ENCODE data around the gene ZBTB39. TPM values are rescaled to one million over a fixed set of nuclear protein-coding genes. Genes with fewer than 3 reads are reported as not detected.
"Not testable (repeated sequence)": the region's sequence is repeated elsewhere in the genome, so short reads cannot be mapped to it uniquely, and the experiment has no call there.

The ZBTB39 gene
- total and polyA plus RNA-seq, 2 experiments from 2014 or later = 1.8 to 6.4 TPM

GRCh38 chr12:56987551-56988053 lies 18.7 kb downstream of the ZBTB39 start:
- Histone ChIP-seq H3K4me3 (no peak overlapping the region), H3K4me1 (ENCODE audit: insufficient read depth) (peaks cover 4% of the 10 kb centered on the region), H3K27me3 (no peaks in the 10 kb centered on the region), H3K36me3 (replicated peaks; ENCODE audit: insufficient read depth, low read depth) (no peaks in the 10 kb centered on the region), H3K79me2 (no peaks in the 10 kb centered on the region), H3K27ac (no peak overlapping the region), H2AFZ (no peak overlapping the region), H3K4me2 (no peak overlapping the region), H4K20me1 (ENCODE audit: insufficient read depth, poor library complexity, severe bottlenecking) (no peaks in the 10 kb centered on the region), H3K9me3 (ENCODE audit: low read depth) (no peaks in the 10 kb centered on the region), H3K9me2 (replicated peaks; ENCODE audit: insufficient read depth) (no peaks in the 10 kb centered on the region)
- peak; percentile 90 for DNase-seq (ENCODE audit: low spot score)
- TF ChIP-seq EZH2 (IDR thresholded peaks at IDR 0.05; ENCODE audit: borderline replicate concordance) = no peak
- no peak for TF ChIP-seq EZH2phosphoT487 (IDR thresholded peaks at IDR 0.05; ENCODE audit: low read depth, severe bottlenecking, unreplicated experiment)
- TF ChIP-seq, protein P1, sequence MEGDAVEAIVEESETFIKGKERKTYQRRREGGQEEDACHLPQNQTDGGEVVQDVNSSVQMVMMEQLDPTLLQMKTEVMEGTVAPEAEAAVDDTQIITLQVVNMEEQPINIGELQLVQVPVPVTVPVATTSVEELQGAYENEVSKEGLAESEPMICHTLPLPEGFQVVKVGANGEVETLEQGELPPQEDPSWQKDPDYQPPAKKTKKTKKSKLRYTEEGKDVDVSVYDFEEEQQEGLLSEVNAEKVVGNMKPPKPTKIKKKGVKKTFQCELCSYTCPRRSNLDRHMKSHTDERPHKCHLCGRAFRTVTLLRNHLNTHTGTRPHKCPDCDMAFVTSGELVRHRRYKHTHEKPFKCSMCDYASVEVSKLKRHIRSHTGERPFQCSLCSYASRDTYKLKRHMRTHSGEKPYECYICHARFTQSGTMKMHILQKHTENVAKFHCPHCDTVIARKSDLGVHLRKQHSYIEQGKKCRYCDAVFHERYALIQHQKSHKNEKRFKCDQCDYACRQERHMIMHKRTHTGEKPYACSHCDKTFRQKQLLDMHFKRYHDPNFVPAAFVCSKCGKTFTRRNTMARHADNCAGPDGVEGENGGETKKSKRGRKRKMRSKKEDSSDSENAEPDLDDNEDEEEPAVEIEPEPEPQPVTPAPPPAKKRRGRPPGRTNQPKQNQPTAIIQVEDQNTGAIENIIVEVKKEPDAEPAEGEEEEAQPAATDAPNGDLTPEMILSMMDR (IDR thresholded peaks at IDR 0.05; ENCODE audit: poor library complexity) = peak; percentile 91
- WGBS (ENCODE audit: low lambda C conversion rate, missing lambda C conversion rate) = 29% methylated on average over 11 of the region's 11 CpGs

DNA sequence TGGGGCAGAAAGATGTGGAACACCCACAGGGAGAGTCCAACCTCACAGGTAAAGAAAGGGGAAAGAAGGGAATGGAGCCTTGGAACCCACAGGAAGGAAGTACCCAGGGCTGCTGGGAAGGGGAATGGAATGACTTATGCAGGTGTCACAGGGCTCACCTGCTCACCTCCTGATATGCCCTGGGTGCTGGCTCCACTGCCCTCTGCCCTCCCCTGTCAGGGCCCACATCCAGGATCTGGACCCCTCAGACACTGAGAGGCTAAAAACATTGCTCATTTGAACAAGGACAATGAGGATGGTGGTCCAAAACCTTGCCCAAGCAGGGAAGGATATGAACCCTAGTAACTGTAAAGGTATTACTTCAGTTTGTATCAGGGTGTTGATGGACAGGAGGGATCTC lies 19.3 kb downstream of the ZBTB39 start:
- no peak overlapping the region for H3K4me2 ChIP-seq
- DNase-seq (ENCODE audit: low spot score) = no peak
- no peaks in the 10 kb centered on the region for H3K36me3 ChIP-seq (replicated peaks; ENCODE audit: insufficient read depth, low read depth)
- no peak overlapping the region for H2AFZ ChIP-seq
- no peak overlapping the region for H3K4me3 ChIP-seq
- TF ChIP-seq EZH2phosphoT487 (IDR thresholded peaks at IDR 0.05; ENCODE audit: low read depth, severe bottlenecking, unreplicated experiment) (no peak), EZH2 (IDR thresholded peaks at IDR 0.05; ENCODE audit: borderline replicate concordance) (no peak)
- TF ChIP-seq, protein P1 (IDR thresholded peaks at IDR 0.05; ENCODE audit: poor library complexity) = no peak
- H3K27ac ChIP-seq = no peak overlapping the region
- H4K20me1 ChIP-seq (ENCODE audit: insufficient read depth, poor library complexity, severe bottlenecking) = no peaks in the 10 kb centered on the region
- H3K4me1 ChIP-seq (ENCODE audit: insufficient read depth) = peaks cover 4% of the 10 kb centered on the region
- no peaks in the 10 kb centered on the region for H3K9me3 ChIP-seq (ENCODE audit: low read depth)
- no peaks in the 10 kb centered on the region for H3K27me3 ChIP-seq
- H3K79me2 ChIP-seq = no peaks in the 10 kb centered on the region
- H3K9me2 ChIP-seq (replicated peaks; ENCODE audit: insufficient read depth) = no peaks in the 10 kb centered on the region

GRCh38 chr12:56985714-56986113 lies 20.6 kb downstream of the ZBTB39 start:
- not testable (repeated sequence) for H3K4me3 ChIP-seq; H4K20me1 ChIP-seq (ENCODE audit: insufficient read depth, poor library complexity, severe bottlenecking); H3K4me2 ChIP-seq; H3K4me1 ChIP-seq (ENCODE audit: insufficient read depth); H3K9me2 ChIP-seq (replicated peaks; ENCODE audit: insufficient read depth); H3K36me3 ChIP-seq (replicated peaks; ENCODE audit: insufficient read depth, low read depth); H2AFZ ChIP-seq; H3K79me2 ChIP-seq; H3K27me3 ChIP-seq; H3K9me3 ChIP-seq (ENCODE audit: low read depth)
- 42% methylated on average over 5 of the region's 6 CpGs for WGBS (ENCODE audit: low lambda C conversion rate, missing lambda C conversion rate)
- peak; percentile 82 for DNase-seq (ENCODE audit: low spot score)
- peak overlapping the region; percentile 61 for H3K27ac ChIP-seq

GRCh38 chr12:56983386-56983785 lies 23.0 kb downstream of the ZBTB39 start:
- Histone ChIP-seq H3K79me2 (no peaks in the 10 kb centered on the region), H4K20me1 (ENCODE audit: insufficient read depth, poor library complexity, severe bottlenecking) (no peaks in the 10 kb centered on the region), H3K4me1 (ENCODE audit: insufficient read depth) (peaks cover 4% of the 10 kb centered on the region), H3K27me3 (no peaks in the 10 kb centered on the region), H3K9me2 (replicated peaks; ENCODE audit: insufficient read depth) (no peaks in the 10 kb centered on the region), H3K4me2 (no peak overlapping the region), H3K9me3 (ENCODE audit: low read depth) (no peaks in the 10 kb centered on the region), H3K27ac (no peak overlapping the region), H3K4me3 (no peak overlapping the region), H3K36me3 (replicated peaks; ENCODE audit: insufficient read depth, low read depth) (no peaks in the 10 kb centered on the region), H2AFZ (no peak overlapping the region)
- no peak for TF ChIP-seq EZH2 (IDR thresholded peaks at IDR 0.05; ENCODE audit: borderline replicate concordance)
- TF ChIP-seq, protein P1 (IDR thresholded peaks at IDR 0.05; ENCODE audit: poor library complexity) = no peak
- TF ChIP-seq EZH2phosphoT487 (IDR thresholded peaks at IDR 0.05; ENCODE audit: low read depth, severe bottlenecking, unreplicated experiment) = no peak
- 97% methylated on average over 4 of the region's 4 CpGs for WGBS (ENCODE audit: low lambda C conversion rate, missing lambda C conversion rate)
- DNase-seq (ENCODE audit: low spot score) = no peak

DNA sequence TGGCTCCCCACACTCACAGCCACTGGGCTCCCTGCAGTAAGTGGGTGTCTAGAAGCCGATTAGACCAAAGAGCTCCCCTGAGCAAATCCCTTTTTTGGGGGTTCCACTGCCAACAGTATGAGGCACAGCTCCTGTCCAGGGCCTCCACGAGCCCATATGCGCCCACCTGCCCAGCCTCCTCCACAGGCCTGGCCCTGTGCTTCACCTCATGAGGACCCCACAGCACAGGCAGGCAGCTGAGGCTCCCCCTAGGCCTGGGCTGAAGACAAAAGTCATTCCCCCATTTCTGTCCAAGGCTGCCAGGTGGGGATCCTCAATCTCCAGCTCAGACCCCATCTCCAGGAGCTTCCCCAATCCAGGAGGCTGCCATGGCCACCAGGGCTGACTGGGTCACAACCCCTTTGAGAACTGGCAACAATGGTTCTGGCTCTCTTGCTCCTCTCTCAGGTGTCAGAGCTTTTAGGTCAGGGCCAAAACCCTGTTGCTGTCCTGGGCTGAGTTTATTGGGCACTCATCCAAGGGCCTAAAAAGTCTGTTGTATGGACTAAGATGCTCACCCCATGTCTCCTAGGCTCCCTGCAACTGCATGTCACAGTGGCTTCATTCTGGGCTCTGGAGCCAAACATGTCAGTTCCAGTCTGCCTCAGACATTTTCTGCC lies 23.6 kb downstream of the ZBTB39 start:
- not testable (repeated sequence) for H3K36me3 ChIP-seq (replicated peaks; ENCODE audit: insufficient read depth, low read depth); H3K79me2 ChIP-seq; H3K4me1 ChIP-seq (ENCODE audit: insufficient read depth); H2AFZ ChIP-seq; H3K9me2 ChIP-seq (replicated peaks; ENCODE audit: insufficient read depth); H3K9me3 ChIP-seq (ENCODE audit: low read depth); H4K20me1 ChIP-seq (ENCODE audit: insufficient read depth, poor library complexity, severe bottlenecking); H3K4me2 ChIP-seq; H3K27me3 ChIP-seq; H3K4me3 ChIP-seq; DNase-seq (ENCODE audit: low spot score); H3K27ac ChIP-seq
- 80% methylated on average over 3 of the region's 3 CpGs for WGBS (ENCODE audit: low lambda C conversion rate, missing lambda C conversion rate)
